Activated CD4-positive, alpha-beta T cell treated with anti-CD3 and anti-CD28 coated beads, Interleukin-2, amount 50 U/mL, for 1 hour (primary cell): Measurements from ENCODE around the gene WWTR1.

ENCODE experiments used
- DNase-seq: peaks from one replicate; pipeline ENCODE4 v3.0.0-alpha.2; 2020

WWTR1 gene

DNA sequence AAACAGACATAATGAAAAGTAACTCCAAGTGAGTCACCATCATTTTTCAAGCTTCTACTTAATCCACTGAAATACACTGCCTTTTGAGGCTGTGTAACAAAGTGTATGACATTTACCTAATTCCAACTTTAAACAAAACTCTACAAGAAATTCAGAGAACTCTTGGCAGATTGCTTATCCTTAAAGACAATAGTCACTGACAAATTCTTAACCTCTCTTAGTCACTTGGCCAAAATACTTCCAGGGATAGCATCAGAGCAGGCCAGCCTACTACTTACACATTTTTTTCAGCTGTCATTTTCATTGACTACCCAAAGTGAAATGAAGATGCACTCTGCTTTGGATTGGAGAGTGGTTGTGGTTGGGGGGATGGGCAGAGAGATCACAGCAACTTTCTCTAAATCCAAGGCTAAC is 3.6 kb downstream of the WWTR1 start:
- DNase-seq, result no peak

DNA sequence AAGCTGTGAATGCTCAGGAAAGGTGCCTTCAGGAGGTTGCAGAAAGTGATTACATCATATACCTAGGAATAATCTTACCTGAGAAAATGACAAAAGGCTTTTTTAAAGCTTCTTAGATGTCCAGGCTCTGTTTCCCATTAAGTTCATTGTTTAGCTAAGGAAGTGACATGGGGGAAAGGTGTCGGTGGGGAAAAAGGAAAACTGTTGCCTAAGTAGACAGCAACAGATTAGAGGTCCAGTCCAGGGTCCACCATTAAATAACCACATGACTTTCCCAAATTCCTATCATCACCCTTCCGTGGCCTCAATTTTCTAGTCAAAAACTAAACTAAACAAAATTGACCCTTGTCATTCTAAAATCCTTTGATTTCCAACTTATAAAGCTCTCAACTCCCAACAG is 4.3 kb downstream of the WWTR1 start:
- DNase-seq, result no peak

- no peak for DNase-seq
These were observed 4.7 kb downstream of the WWTR1 start for GRCh38 chr3:149653136-149653535.

GRCh38 chr3:149650828-149651227 is 7.0 kb downstream of the WWTR1 start:
- no peak for DNase-seq

DNA sequence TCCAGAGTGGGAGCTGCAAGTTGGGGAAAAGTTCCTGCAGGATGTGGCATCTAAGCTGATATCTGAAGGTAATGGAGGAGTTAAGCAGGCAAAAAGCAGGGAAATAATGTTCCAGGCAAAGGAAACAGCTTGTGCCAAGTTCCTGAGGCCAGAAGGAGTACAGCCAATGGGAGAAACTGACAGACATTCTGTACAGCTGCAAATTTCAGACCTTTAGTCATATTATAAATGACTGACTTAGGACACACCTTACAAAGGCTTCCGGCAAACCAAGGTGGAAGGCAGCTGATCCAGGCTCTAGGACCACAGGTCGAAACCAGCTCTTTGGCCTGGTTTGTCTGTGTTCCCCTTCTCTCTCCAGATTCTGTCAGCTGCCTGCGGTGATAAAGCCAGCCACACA is 9.3 kb downstream of the WWTR1 start:
- no peak for DNase-seq

GRCh38 chr3:149647812-149648211 is 10.0 kb downstream of the WWTR1 start:
- no peak for DNase-seq

GRCh38 chr3:149647285-149647684 is 10.5 kb downstream of the WWTR1 start:
- DNase-seq, result no peak

GRCh38 chr3:149646181-149646766 is 11.6 kb downstream of the WWTR1 start:
- no peak for DNase-seq

GRCh38 chr3:149643963-149644362 is 13.9 kb downstream of the WWTR1 start:
- DNase-seq, result no peak

GRCh38 chr3:149643482-149643798 is 14.4 kb downstream of the WWTR1 start:
- DNase-seq, result no peak

- DNase-seq, result no peak
These were observed 16.7 kb downstream of the WWTR1 start for GRCh38 chr3:149640976-149641728.

DNA sequence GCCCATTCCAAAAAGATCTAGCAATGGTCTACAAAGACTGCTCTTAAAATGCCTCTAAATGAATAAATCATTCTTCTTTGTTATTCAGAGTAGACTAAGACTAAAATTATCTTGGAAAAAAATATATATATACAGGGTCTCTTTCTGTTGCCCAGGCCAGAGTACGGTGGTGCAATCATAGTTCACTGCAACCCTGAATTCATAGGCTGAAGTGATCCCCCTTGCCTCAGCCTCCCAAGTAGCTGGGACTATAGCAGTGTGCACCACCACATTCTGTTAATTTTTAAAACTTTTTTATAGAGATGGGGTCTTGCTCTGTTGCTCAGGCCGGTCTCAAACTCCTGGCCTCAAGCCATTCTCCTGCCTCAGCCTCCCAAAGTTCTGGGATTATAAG is 18.7 kb downstream of the WWTR1 start:
- DNase-seq, result no peak

GRCh38 chr3:149638228-149639092 is 19.4 kb downstream of the WWTR1 start:
- no peak for DNase-seq

DNA sequence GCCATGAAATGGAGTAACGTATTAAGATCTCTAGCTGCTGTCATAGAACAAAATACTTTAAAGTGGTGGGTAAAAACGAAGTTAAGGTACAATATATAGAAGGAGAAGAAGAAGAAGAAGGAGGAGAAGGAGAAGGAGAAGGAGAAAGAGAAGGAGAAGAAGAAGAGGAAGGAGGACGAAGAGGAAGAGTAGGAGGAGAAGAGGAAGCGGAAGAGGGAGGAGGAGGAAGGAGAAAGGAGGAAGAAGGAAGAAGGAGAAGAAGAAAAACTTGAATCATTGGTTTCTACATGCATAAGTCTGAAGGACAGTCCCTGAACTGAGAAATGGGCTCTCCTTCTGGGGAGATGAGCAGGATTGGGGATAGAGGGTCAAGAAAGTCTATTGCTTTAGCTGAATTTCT is 22.4 kb downstream of the WWTR1 start:
- DNase-seq, result no peak

- no peak for DNase-seq
These were observed 23.3 kb downstream of the WWTR1 start for GRCh38 chr3:149634573-149634972.

DNA sequence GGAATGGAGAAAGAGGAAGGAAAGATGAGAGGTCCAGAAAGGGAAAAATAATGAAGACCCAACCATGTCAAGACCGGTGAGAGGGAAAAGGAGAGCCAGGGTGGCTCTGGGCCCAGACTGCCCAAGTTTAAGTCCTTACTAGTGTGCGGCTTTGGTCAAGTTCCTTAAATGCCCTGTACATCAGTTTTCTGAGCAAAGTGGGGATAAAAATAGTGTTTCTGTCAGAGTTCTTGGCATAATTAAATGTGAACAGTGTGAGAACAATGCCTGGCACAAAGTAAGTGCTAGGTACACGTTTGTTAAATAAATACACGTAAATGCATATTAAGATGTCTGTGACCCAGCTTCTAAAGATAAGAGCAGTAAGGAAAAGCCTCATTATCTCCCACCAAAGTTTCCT is 23.8 kb downstream of the WWTR1 start:
- no peak for DNase-seq

- DNase-seq, result no peak
These were observed 25.6 kb downstream of the WWTR1 start for GRCh38 chr3:149632225-149632624.

GRCh38 chr3:149630806-149631205 is 27.0 kb downstream of the WWTR1 start:
- DNase-seq, result no peak

GRCh38 chr3:149628957-149629670 is 28.7 kb downstream of the WWTR1 start:
- DNase-seq, result no peak

DNA sequence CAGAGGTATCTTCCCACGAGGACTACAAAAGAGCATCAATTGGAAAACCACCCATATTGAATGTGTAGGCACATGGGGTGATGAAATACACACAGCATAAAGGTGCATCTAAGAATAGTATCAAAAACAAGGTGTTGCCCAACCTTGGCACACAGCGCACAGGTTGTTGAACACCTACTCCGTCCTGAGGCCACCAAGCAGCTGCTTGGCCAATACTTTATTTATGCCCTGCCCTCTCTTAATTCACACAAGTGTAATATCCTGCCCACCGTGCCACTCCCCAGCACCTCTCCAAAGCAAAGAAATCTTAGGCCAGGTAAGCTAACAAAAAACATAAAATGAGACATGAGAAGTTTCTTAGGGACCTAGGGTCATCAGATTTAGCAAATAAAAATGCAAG is 31.2 kb downstream of the WWTR1 start:
- DNase-seq, result no peak

DNA sequence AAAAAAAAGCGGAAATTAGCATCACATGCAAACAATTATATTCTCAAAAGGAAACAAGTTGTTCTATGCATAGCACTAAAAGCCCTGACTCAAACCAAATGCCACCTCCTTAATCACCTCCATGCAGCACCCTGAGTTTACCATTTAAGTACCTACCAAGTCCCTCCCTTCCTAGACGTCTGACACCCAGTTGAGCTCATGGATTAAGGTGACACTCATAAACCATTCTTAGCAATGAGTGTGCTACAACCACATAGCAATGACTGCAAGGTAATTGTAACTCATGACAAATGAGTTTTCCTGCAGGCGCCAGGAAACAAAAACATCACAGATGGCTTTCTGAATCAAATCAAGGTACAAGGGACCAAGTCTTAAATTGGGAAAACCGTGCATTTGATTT is 32.0 kb downstream of the WWTR1 start:
- no peak for DNase-seq

DNA sequence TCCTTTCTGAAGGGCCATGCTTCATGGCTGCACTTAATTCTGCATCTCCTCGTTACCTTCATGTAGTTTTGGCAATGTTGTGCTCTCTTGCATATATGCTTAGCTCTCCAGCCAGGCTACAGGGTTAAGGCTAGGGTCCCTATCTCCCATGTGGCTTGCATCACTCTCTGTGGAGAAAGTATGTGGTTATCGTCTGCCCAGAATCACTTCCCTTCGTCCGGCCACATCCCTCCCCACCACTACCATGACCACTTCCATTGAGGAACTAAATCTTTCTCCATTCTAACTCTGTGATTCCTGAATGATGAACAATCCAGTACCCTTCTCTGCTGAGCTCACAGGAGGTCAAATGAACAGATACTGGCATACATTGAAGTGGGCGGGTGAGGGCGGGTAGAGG is 34.0 kb downstream of the WWTR1 start:
- no peak for DNase-seq

DNA sequence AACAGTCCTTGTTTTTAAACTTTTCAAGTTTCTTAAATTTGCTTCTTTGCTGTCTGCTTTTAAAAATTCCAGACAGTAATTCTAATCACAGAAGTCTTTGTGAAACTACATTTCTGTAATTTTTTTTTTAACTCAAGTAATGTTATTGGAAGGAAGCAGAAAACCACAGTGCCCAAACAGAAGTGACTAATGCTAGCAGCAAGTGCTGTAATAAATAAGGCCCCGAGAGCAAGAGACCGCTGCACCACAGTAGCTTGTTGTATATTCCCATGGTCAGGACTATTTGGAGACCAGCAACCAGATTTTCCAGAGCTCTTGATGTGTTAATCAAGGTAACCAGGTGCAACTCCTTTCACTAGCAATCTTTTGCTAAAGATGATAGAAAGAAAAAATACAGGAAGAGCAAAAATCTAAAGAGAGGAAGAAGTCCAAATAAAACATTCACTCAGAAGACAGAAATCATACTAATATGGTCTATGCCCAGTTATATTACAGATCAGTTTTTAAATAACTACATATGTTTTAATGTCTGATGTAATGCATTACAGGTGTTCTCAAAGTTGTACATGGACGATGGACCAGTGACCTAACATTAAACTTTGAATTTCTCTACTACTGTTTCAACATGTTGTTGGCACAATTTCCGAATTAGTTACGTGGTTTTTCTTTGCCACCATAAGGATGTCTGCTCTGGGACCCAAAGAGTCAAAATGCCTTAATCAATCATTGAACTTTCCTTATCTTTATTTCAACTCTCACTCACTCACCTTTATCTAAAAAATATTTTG is 36.4 kb downstream of the WWTR1 start:
- DNase-seq, result no peak
